Measurements from ENCODE around the gene SLIT3. TPM values are rescaled to one million over a fixed set of nuclear protein-coding genes. Genes with fewer than 3 reads are reported as not detected.

SLIT3 gene
- total RNA-seq, 4 donors from 2014 or later = 28.4 to 77.2 (median 63.8) TPM

DNA sequence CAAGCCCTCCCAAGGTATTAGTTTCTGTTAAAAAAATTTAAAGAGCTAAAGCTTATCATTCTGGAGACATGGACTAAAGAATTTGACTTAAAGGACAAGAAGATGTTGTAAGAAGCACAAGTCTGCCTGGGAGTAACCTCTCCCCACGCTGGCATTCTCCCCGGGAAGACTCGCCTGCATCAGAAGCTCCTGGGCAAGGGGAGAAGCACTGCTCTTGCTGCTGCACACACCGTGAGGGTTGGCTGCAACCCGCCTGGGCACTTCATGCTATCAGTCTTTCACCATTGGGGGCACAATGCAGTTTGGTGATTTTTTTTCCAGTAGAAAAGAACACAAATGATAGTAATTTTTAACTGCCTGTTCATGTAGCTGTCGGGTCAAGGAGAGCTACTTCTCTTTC lies 529.3 kb downstream of the SLIT3 start:
- DNase-seq = no peak
- Histone ChIP-seq H3K27ac (no peak overlapping the region), H3K36me3 (peaks cover 0 to 6% of the 10 kb centered on the region in 2 donors), H3K9me3 (no peaks in the 10 kb centered on the region), H3K27me3 (no peaks in the 10 kb centered on the region), H3K4me3 (replicated peaks in 1 of 3) (no peak overlapping the region), H3K4me1 (no peaks in the 10 kb centered on the region)
- intact Hi-C loops (cut with DNase I) = no loop called here
- WGBS, 2 donors = 83 to 84% methylated on average over 6 of the region's 6 CpGs
- TF ChIP-seq, protein P1, sequence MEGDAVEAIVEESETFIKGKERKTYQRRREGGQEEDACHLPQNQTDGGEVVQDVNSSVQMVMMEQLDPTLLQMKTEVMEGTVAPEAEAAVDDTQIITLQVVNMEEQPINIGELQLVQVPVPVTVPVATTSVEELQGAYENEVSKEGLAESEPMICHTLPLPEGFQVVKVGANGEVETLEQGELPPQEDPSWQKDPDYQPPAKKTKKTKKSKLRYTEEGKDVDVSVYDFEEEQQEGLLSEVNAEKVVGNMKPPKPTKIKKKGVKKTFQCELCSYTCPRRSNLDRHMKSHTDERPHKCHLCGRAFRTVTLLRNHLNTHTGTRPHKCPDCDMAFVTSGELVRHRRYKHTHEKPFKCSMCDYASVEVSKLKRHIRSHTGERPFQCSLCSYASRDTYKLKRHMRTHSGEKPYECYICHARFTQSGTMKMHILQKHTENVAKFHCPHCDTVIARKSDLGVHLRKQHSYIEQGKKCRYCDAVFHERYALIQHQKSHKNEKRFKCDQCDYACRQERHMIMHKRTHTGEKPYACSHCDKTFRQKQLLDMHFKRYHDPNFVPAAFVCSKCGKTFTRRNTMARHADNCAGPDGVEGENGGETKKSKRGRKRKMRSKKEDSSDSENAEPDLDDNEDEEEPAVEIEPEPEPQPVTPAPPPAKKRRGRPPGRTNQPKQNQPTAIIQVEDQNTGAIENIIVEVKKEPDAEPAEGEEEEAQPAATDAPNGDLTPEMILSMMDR (IDR thresholded peaks at IDR 0.05) = no peak
- no peak for TF ChIP-seq POLR2A (IDR thresholded peaks at IDR 0.05)

DNA sequence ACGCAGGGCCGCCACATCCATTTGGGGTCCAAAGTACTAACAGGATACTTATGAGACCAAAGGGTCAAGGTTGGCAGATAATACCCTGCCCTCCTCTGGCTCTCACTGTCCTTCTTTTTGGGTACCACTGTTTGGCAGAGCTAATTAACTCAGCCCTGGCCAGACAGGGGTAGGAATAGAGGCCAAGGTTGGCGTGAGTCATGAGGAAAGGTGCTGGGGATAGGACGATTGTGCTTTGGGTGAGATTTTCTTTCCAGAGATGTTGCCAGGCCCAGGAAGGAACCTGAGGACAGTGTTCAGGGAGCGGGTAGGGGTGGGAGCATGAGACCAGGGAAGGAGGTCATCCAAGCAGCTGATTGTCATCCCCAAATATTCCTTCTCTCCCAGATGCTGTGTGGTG lies 529.9 kb downstream of the SLIT3 start:
- 92 to 93% methylated on average over 5 of the region's 5 CpGs for WGBS, 2 donors
- intact Hi-C loops (cut with DNase I) = no loop called here
- TF ChIP-seq, protein P1 (IDR thresholded peaks at IDR 0.05) = no peak
- TF ChIP-seq POLR2A (IDR thresholded peaks at IDR 0.05) = no peak
- H3K27me3 ChIP-seq = no peaks in the 10 kb centered on the region
- DNase-seq = no peak
- H3K27ac ChIP-seq = no peak overlapping the region
- H3K9me3 ChIP-seq = no peaks in the 10 kb centered on the region
- H3K4me3 ChIP-seq (replicated peaks in 1 of 3) = no peak overlapping the region
- H3K4me1 ChIP-seq = no peaks in the 10 kb centered on the region
- H3K36me3 ChIP-seq = peaks cover 0 to 6% of the 10 kb centered on the region in 2 donors

DNA sequence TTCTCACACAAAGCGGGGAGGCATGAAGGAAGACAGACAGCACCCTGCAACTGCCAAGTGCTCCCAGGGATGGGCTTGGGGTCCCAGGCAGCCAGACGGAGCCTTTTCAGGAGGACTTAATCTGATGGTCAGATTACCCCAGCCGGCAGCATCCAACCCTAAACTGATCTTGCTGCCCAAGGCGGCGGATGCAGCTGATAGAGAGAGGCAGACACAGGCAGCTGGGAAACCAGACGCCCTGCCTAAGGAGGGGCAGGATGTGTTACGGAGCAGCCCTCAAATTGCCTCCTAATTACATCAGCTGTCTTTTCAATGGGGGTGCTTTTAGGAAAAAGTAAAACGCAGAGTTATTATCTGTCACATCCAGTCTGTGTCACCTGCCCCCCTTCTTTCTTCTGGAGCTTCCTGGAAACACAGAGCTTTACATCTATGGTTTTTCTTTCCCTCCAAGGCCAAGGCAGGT lies 530.9 kb downstream of the SLIT3 start:
- peaks cover 0 to 4% of the 10 kb centered on the region in 2 donors for H3K4me1 ChIP-seq
- no peaks in the 10 kb centered on the region for H3K27me3 ChIP-seq

DNA sequence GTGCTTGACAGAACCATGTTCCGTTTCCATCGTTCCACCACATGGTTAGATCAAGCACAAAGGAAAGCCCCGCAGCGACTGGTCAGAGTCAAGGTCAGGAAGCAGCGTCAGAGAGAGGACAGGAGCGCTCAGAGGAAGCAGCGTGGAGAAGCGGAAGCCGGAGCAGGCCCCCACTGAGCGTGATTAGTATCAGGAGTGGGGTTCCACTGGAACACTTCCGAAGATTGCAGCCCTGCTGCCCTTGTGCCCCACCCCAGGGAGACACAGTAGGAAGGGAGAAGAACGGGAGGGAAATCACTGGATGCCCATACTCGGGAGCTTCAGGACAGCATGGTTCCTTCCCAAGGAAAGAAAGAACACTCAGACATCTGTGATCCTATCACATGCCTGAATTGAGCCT lies 532.8 kb downstream of the SLIT3 start:
- H3K27ac ChIP-seq = no peak overlapping the region
- no peaks in the 10 kb centered on the region for H3K27me3 ChIP-seq
- no peak for DNase-seq
- intact Hi-C loops (cut with DNase I) = no loop called here
- H3K36me3 ChIP-seq = peaks cover 0 to 5% of the 10 kb centered on the region in 2 donors
- 89 to 90% methylated on average over 13 of the region's 13 CpGs for WGBS, 2 donors
- H3K9me3 ChIP-seq = no peaks in the 10 kb centered on the region
- TF ChIP-seq, protein P1 (IDR thresholded peaks at IDR 0.05) = no peak
- TF ChIP-seq POLR2A (IDR thresholded peaks at IDR 0.05) = no peak
- no peak overlapping the region for H3K4me3 ChIP-seq (replicated peaks in 1 of 3)
- H3K4me1 ChIP-seq = peaks cover 0 to 4% of the 10 kb centered on the region in 2 donors

More for the DNA sequence above, 530.9 kb downstream of the SLIT3 start:
- no peak for DNase-seq
- TF ChIP-seq, protein P1 (IDR thresholded peaks at IDR 0.05) = no peak
- TF ChIP-seq POLR2A (IDR thresholded peaks at IDR 0.05) = no peak
- no peaks in the 10 kb centered on the region for H3K9me3 ChIP-seq
- no peak overlapping the region for H3K4me3 ChIP-seq (replicated peaks in 1 of 3)
- 79 to 81% methylated on average over 8 of the region's 8 CpGs for WGBS, 2 donors
- no peak overlapping the region for H3K27ac ChIP-seq
- intact Hi-C loops (cut with DNase I) = no loop called here
- H3K36me3 ChIP-seq = peaks cover 0 to 6% of the 10 kb centered on the region in 2 donors

- Histone ChIP-seq H3K27me3 (no peaks in the 10 kb centered on the region), H3K9me3 (no peaks in the 10 kb centered on the region), H3K27ac (no peak overlapping the region), H3K4me1 (peaks cover 0 to 4% of the 10 kb centered on the region in 2 donors), H3K36me3 (no peaks in the 10 kb centered on the region), H3K4me3 (replicated peaks in 1 of 3) (no peak overlapping the region)
- 78 to 83% methylated on average over 2 of the region's 2 CpGs for WGBS, 2 donors
- TF ChIP-seq, protein P1 (IDR thresholded peaks at IDR 0.05) = no peak
- TF ChIP-seq POLR2A (IDR thresholded peaks at IDR 0.05) = no peak
- intact Hi-C loops (cut with DNase I) = no loop called here
- no peak for DNase-seq
Observed at GRCh38 chr5:168766426-168766700, 534.6 kb downstream of the SLIT3 start.
